Stomach (tissue), 9 donors: ENCODE measurements around the gene CELF4. TPM values are rescaled to one million over a fixed set of nuclear protein-coding genes. Genes with fewer than 3 reads are reported as not detected.

ENCODE experiments used
- DNase-seq, 2 donors: peaks; one replicate each; pipeline versions ENCODE4 v3.0.0 to v3.0.0-alpha.2; 2013 to 2019
- H3K27ac ChIP-seq, 5 donors: fragments of 200-600 bp in 4 of 5; sonication (generic) in 4 of 5; one replicate each; pipeline ENCODE4 v1.5.1; 2013 to 2019; ENCODE audit warnings: mild to moderate bottlenecking in 1 of 5, moderate library complexity in 1 of 5
- H3K27me3 ChIP-seq, 3 donors: fragments of 200-600 bp; sonication (generic); one replicate each; pipeline ENCODE4 v1.5.1; 2017 to 2019; ENCODE audit warnings: mixed run types in 1 of 3
- H3K36me3 ChIP-seq, 4 donors: fragments of 200-600 bp; sonication (generic); 1 replicate in 3 of 4; 2 replicates in 1 of 4; pipeline ENCODE4 v1.5.1; 2016 to 2019
- H3K4me1 ChIP-seq, 4 donors: fragments of 200-600 bp; sonication (generic); one replicate each; pipeline ENCODE4 v1.5.1; 2016 to 2019
- H3K4me3 ChIP-seq, 4 donors: fragments of 200-600 bp; sonication (generic) in 3 of 4; one replicate each; pipeline ENCODE4 v1.5.1; 2016 to 2019; ENCODE audit warnings: mild to moderate bottlenecking in 1 of 4
- H3K9me3 ChIP-seq, 4 donors: fragments of 200-600 bp; sonication (generic); one replicate each; pipeline ENCODE4 v1.5.1; 2016 to 2019
- CTCF ChIP-seq, 7 experiments: fragments of 450-650 bp in 4 of 7; fragments of 200-600 bp in 3 of 7; sonication (generic) in 3 of 7; IDR thresholded peaks; one replicate each; pipeline ENCODE4 v1.5.1; 2016 to 2019; ENCODE audit warnings: antibody characterized with exemption in 7 of 7, control low read depth in 2 of 7, mild to moderate bottlenecking in 1 of 7
- EP300 ChIP-seq: sonication (generic); formaldehyde crosslinking; IDR thresholded peaks from one replicate; pipeline ENCODE4 v1.6.1; 2017; ENCODE audit warnings: antibody characterized with exemption
- POLR2A ChIP-seq, 4 donors: fragments of 450-650 bp; IDR thresholded peaks; one replicate each; pipeline ENCODE4 v1.6.1; 2016; ENCODE audit warnings: antibody characterized with exemption in 4 of 4, control low read depth in 2 of 4, mild to moderate bottlenecking in 1 of 4, moderate library complexity in 1 of 4
- POLR2AphosphoS5 ChIP-seq, 3 donors: sonication (generic); formaldehyde crosslinking; IDR thresholded peaks; one replicate each; pipeline ENCODE4 v1.6.1; 2016; ENCODE audit warnings: antibody characterized with exemption in 3 of 3
- WGBS, 5 donors: extraction: QIAGEN DNeasy Blood & Tissue Kit in 3 of 5; methylation state at CpG; one replicate each; pipeline versions ENCODE4 v1.1.5 to v1.1.7; 2013 to 2018; 5-methylcytosine and 5-hydroxymethylcytosine counted together
- intact Hi-C: fragments of 100-400 bp; cut with DNase I; formaldehyde crosslinking; loops from one replicate; pipeline ENCODE4 v1.15.1; 2023; ENCODE audit warnings: low total_unique reads
- polyA plus RNA-seq, 3 donors: library from polyadenylated mRNA; stranded (reverse); fragments of 200-250 nt; gene quantifications; one replicate each; pipeline ENCODE4 v1.2.3, GENCODE V29; 2013
- total RNA-seq, 5 donors: library from RNA; depleted of rRNA; stranded (reverse); fragments of >200 nt; gene quantifications; one replicate each; pipeline versions ENCODE4 v1.1.0 to v1.2.3, GENCODE V29; 2014 to 2016
- donor health status: healthy with polysubstance abuse.
- donor health status: Bipolar disorder and iron deficiency.
- donor health status: healthy.

The CELF4 gene
- total and polyA plus RNA-seq, 8 donors: 0.93 to 2.4 (median 1.8) TPM; not detected in 2

- Histone ChIP-seq H3K27me3 (peaks cover 0 to 18% (median 10%) of the 10 kb centered on the region in 3 donors), H3K4me3 (no peak overlapping the region), H3K4me1 (peaks cover 0 to 16% (median 13%) of the 10 kb centered on the region in 4 donors), H3K9me3 (peaks cover 0 to 17% (median 16%) of the 10 kb centered on the region in 4 donors), H3K27ac (no peak overlapping the region), H3K36me3 (no peaks in the 10 kb centered on the region)
- intact Hi-C loops: no loop called here
- no peak for DNase-seq
- WGBS, 5 donors: 86 to 100% (median 92%) methylated on average over 2 to 4 of the region's 4 CpGs
- TF ChIP-seq POLR2A (IDR thresholded peaks at IDR 0.05) (no peak), CTCF (IDR thresholded peaks at IDR 0.05) (no peak), EP300 (no peak), POLR2AphosphoS5 (IDR thresholded peaks at IDR 0.05) (no peak)
These were observed 174.4 kb downstream of the CELF4 start for GRCh38 chr18:37391156-37391555.

DNA sequence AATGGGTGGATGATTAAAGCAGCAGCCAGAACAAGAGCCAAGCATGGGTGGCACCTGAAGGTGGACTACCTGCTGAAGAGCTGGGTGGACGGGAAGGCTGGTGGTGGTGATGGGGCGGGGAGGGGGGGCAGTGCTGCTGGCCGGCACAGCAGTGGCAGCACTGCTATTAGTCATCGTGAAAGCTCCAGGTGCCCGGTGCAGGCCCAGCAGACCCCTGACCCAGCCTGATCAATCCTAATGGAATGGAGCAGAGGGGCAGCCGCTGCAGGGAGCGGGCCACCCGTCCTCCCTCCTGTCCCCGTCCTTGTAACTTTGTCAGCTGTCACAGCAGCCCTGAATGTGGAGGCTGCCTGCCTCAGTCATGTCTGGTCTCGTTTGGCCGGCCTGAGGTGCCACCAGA is 174.9 kb downstream of the CELF4 start:
- Histone ChIP-seq H3K27ac (no peak overlapping the region), H3K4me3 (no peak overlapping the region), H3K4me1 (peaks cover 0 to 16% (median 13%) of the 10 kb centered on the region in 4 donors), H3K9me3 (peaks cover 0 to 17% (median 16%) of the 10 kb centered on the region in 4 donors), H3K27me3 (peaks cover 0 to 18% (median 10%) of the 10 kb centered on the region in 3 donors), H3K36me3 (no peaks in the 10 kb centered on the region)
- 56 to 82% (median 75%) methylated on average over 6 to 11 of the region's 11 CpGs for WGBS, 5 donors
- intact Hi-C loops: no loop called here
- TF ChIP-seq POLR2AphosphoS5 (IDR thresholded peaks at IDR 0.05): no peak
- no peak for TF ChIP-seq CTCF (IDR thresholded peaks at IDR 0.05)
- TF ChIP-seq POLR2A (IDR thresholded peaks at IDR 0.05): no peak
- TF ChIP-seq EP300: no peak
- no peak for DNase-seq

GRCh38 chr18:37389684-37390368 is 175.8 kb downstream of the CELF4 start:
- Histone ChIP-seq H3K27me3 (peaks cover 0 to 18% (median 10%) of the 10 kb centered on the region in 3 donors), H3K9me3 (peaks cover 0 to 17% (median 16%) of the 10 kb centered on the region in 4 donors), H3K4me1 (peaks cover 0 to 16% (median 13%) of the 10 kb centered on the region in 4 donors), H3K27ac (no peak overlapping the region), H3K36me3 (no peaks in the 10 kb centered on the region), H3K4me3 (no peak overlapping the region)
- no peak for TF ChIP-seq CTCF (IDR thresholded peaks at IDR 0.05)
- no peak for TF ChIP-seq POLR2A (IDR thresholded peaks at IDR 0.05)
- no peak for TF ChIP-seq POLR2AphosphoS5 (IDR thresholded peaks at IDR 0.05)
- TF ChIP-seq EP300: no peak
- no peak for DNase-seq
- WGBS, 5 donors: 84 to 97% (median 94%) methylated on average over 11 to 19 of the region's 19 CpGs
- intact Hi-C loops: loop anchor here (10.0 kb wide), 1 partner anchor 145 kb away; no protein-coding TSS in a partner anchor

GRCh38 chr18:37389041-37389440 is 176.6 kb downstream of the CELF4 start:
- peaks cover 0 to 9% (median 5%) of the 10 kb centered on the region in 4 donors for H3K4me1 ChIP-seq
- H3K4me3 ChIP-seq: no peak overlapping the region
- no peak for DNase-seq
- H3K9me3 ChIP-seq: peaks cover 0 to 17% (median 16%) of the 10 kb centered on the region in 4 donors
- peaks cover 0 to 18% (median 15%) of the 10 kb centered on the region in 3 donors for H3K27me3 ChIP-seq
- WGBS, 5 donors: 65 to 81% (median 67%) methylated on average over 5 of the region's 5 CpGs
- intact Hi-C loops: loop anchor here (10.0 kb wide), 1 partner anchor 146 kb away; no protein-coding TSS in a partner anchor
- H3K27ac ChIP-seq: no peak overlapping the region
- TF ChIP-seq POLR2AphosphoS5 (IDR thresholded peaks at IDR 0.05) (no peak), EP300 (no peak), POLR2A (IDR thresholded peaks at IDR 0.05) (no peak), CTCF (IDR thresholded peaks at IDR 0.05) (no peak)
- no peaks in the 10 kb centered on the region for H3K36me3 ChIP-seq
